ENCODE measurements around the gene UBE2U. TPM values are rescaled to one million over a fixed set of nuclear protein-coding genes. Genes with fewer than 3 reads are reported as not detected.
"Not testable (repeated sequence)": the region's sequence is repeated elsewhere in the genome, so short reads cannot be mapped to it uniquely, and the experiment has no call there.

UBE2U gene
- total and polyA plus RNA-seq, 2 experiments from 2014 or later: not detected

DNA sequence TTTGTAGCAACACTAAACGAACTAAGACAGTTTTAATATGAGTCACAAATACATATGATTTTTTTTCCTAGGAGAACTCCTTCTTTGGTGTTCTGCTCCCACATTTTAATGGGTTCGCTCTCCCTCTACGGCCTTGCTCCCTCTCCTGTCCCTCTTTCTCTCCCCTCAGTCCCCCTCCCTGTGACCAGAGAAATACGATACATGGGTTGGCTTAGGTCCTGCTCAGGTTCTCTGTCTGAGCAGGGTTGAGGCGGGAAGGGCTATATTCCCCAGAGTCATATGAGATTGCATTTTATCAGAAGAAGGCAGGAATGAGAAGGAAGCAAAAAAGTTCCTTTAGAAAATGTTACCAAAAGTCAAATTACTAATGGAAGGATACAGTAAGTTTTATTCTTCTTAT, 44.6 kb downstream of the UBE2U start:
- TF ChIP-seq, protein P1, sequence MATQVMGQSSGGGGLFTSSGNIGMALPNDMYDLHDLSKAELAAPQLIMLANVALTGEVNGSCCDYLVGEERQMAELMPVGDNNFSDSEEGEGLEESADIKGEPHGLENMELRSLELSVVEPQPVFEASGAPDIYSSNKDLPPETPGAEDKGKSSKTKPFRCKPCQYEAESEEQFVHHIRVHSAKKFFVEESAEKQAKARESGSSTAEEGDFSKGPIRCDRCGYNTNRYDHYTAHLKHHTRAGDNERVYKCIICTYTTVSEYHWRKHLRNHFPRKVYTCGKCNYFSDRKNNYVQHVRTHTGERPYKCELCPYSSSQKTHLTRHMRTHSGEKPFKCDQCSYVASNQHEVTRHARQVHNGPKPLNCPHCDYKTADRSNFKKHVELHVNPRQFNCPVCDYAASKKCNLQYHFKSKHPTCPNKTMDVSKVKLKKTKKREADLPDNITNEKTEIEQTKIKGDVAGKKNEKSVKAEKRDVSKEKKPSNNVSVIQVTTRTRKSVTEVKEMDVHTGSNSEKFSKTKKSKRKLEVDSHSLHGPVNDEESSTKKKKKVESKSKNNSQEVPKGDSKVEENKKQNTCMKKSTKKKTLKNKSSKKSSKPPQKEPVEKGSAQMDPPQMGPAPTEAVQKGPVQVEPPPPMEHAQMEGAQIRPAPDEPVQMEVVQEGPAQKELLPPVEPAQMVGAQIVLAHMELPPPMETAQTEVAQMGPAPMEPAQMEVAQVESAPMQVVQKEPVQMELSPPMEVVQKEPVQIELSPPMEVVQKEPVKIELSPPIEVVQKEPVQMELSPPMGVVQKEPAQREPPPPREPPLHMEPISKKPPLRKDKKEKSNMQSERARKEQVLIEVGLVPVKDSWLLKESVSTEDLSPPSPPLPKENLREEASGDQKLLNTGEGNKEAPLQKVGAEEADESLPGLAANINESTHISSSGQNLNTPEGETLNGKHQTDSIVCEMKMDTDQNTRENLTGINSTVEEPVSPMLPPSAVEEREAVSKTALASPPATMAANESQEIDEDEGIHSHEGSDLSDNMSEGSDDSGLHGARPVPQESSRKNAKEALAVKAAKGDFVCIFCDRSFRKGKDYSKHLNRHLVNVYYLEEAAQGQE (IDR thresholded peaks at IDR 0.05; ENCODE audit: unreplicated experiment): no peak
- TF ChIP-seq, protein P2, sequence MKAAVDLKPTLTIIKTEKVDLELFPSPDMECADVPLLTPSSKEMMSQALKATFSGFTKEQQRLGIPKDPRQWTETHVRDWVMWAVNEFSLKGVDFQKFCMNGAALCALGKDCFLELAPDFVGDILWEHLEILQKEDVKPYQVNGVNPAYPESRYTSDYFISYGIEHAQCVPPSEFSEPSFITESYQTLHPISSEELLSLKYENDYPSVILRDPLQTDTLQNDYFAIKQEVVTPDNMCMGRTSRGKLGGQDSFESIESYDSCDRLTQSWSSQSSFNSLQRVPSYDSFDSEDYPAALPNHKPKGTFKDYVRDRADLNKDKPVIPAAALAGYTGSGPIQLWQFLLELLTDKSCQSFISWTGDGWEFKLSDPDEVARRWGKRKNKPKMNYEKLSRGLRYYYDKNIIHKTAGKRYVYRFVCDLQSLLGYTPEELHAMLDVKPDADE (IDR thresholded peaks at IDR 0.05): no peak
- TF ChIP-seq CREB1 (CRISPR knock-in tag; IDR thresholded peaks at IDR 0.05; ENCODE audit: low read depth) (no peak), ZNF331 (CRISPR knock-in tag; IDR thresholded peaks at IDR 0.05; ENCODE audit: low read depth) (no peak), EZH2phosphoT487 (IDR thresholded peaks at IDR 0.05; ENCODE audit: unreplicated experiment) (no peak), EZH2 (IDR thresholded peaks at IDR 0.05; ENCODE audit: low read depth, unreplicated experiment) (no peak), NANOG (IDR thresholded peaks at IDR 0.05; ENCODE audit: borderline replicate concordance) (no peak), JUNB (IDR thresholded peaks at IDR 0.05; ENCODE audit: unreplicated experiment) (no peak)
- TF ChIP-seq, protein P3, sequence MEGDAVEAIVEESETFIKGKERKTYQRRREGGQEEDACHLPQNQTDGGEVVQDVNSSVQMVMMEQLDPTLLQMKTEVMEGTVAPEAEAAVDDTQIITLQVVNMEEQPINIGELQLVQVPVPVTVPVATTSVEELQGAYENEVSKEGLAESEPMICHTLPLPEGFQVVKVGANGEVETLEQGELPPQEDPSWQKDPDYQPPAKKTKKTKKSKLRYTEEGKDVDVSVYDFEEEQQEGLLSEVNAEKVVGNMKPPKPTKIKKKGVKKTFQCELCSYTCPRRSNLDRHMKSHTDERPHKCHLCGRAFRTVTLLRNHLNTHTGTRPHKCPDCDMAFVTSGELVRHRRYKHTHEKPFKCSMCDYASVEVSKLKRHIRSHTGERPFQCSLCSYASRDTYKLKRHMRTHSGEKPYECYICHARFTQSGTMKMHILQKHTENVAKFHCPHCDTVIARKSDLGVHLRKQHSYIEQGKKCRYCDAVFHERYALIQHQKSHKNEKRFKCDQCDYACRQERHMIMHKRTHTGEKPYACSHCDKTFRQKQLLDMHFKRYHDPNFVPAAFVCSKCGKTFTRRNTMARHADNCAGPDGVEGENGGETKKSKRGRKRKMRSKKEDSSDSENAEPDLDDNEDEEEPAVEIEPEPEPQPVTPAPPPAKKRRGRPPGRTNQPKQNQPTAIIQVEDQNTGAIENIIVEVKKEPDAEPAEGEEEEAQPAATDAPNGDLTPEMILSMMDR (conservative IDR thresholded peaks at IDR 0.05; ENCODE audit: low read depth in 2 of 2): no peak
- no peak overlapping the region for H3K4me2 ChIP-seq
- H3K9me3 Mint-ChIP-seq: no peaks in the 10 kb centered on the region
- H3K36me3 ChIP-seq (ENCODE audit: insufficient read depth): no peaks in the 10 kb centered on the region
- ATAC-seq (peak; percentile 77), DNase-seq (ENCODE audit: low spot score) (peak; percentile 58)
- peak overlapping the region; percentile 42; the same call in 1 of the 2 replicates for H3K27ac Mint-ChIP-seq
- H3K4me3 Mint-ChIP-seq: no peak overlapping the region
- H2AFZ ChIP-seq: no peak overlapping the region
- no peaks in the 10 kb centered on the region for H3K36me3 Mint-ChIP-seq (ENCODE audit: low read depth)
- H3K27ac ChIP-seq (ENCODE audit: low read depth): no peak overlapping the region
- no peaks in the 10 kb centered on the region for H3K27me3 ChIP-seq (ENCODE audit: insufficient read depth)
- peaks cover 27% of the 10 kb centered on the region for H3K4me1 ChIP-seq (ENCODE audit: insufficient read depth)
- H3F3A ChIP-seq (replicated peaks; ENCODE audit: low read depth): no peaks in the 10 kb centered on the region
- peaks cover 2% of the 10 kb centered on the region for H3K27me3 Mint-ChIP-seq (ENCODE audit: insufficient read depth, low read depth, poor library complexity)
- no peaks in the 10 kb centered on the region for H3K79me2 ChIP-seq (replicated peaks; ENCODE audit: insufficient read depth)
- H3K4me1 Mint-ChIP-seq: peaks cover 39% of the 10 kb centered on the region
- H4K20me1 ChIP-seq (replicated peaks; ENCODE audit: insufficient read depth): no peaks in the 10 kb centered on the region
- H3K4me3 ChIP-seq: no peak overlapping the region
- H3K9me2 ChIP-seq (ENCODE audit: insufficient read depth): peaks cover 8% of the 10 kb centered on the region; the same call in 1 of the 2 replicates

DNA sequence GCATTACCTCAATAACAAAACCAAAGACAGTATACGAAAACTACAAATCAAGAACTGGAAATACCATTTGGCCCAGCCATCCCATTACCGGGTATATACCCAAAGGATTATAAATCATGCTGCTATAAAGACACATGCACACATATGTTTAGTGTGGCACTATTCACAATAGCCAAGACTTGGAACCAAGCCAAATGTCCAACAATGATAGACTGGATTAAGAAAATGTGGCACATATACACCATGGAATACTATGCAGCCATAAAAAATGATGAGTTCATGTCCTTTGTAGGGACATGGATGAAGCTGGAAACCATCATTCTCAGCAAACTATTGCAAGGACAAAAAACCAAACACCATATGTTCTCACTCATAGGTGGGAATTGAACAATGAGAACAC, 47.0 kb downstream of the UBE2U start:
- H3K4me3 Mint-ChIP-seq; DNase-seq (ENCODE audit: low spot score): not testable (repeated sequence)

More for the DNA sequence above, 47.0 kb downstream of the UBE2U start:
- not testable (repeated sequence) for H3K36me3 Mint-ChIP-seq (ENCODE audit: low read depth); H3K4me1 ChIP-seq (ENCODE audit: insufficient read depth); H3K27ac Mint-ChIP-seq; H3K4me3 ChIP-seq; H4K20me1 ChIP-seq (replicated peaks; ENCODE audit: insufficient read depth); H3F3A ChIP-seq (replicated peaks; ENCODE audit: low read depth); H3K4me2 ChIP-seq; H3K27ac ChIP-seq (ENCODE audit: low read depth); H3K27me3 ChIP-seq (ENCODE audit: insufficient read depth); H3K79me2 ChIP-seq (replicated peaks; ENCODE audit: insufficient read depth); H3K27me3 Mint-ChIP-seq (ENCODE audit: insufficient read depth, low read depth, poor library complexity); H3K36me3 ChIP-seq (ENCODE audit: insufficient read depth); H2AFZ ChIP-seq; ATAC-seq; H3K9me3 Mint-ChIP-seq
- H3K4me1 Mint-ChIP-seq: peaks cover 20% of the 10 kb centered on the region
- H3K9me2 ChIP-seq (ENCODE audit: insufficient read depth): peaks cover 11% of the 10 kb centered on the region

All from GM23338 (cell line).